NCI-H146 (cell line): Measurements from ENCODE around the gene ST3GAL3.
"Not testable (repeated sequence)": the region's sequence is repeated elsewhere in the genome, so short reads cannot be mapped to it uniquely, and the experiment has no call there.

ENCODE experiments used
- DNase-seq: peaks from one replicate; lab custom pipeline; 2025; lab: John Stamatoyannopoulos, UW

Gene ST3GAL3

DNA sequence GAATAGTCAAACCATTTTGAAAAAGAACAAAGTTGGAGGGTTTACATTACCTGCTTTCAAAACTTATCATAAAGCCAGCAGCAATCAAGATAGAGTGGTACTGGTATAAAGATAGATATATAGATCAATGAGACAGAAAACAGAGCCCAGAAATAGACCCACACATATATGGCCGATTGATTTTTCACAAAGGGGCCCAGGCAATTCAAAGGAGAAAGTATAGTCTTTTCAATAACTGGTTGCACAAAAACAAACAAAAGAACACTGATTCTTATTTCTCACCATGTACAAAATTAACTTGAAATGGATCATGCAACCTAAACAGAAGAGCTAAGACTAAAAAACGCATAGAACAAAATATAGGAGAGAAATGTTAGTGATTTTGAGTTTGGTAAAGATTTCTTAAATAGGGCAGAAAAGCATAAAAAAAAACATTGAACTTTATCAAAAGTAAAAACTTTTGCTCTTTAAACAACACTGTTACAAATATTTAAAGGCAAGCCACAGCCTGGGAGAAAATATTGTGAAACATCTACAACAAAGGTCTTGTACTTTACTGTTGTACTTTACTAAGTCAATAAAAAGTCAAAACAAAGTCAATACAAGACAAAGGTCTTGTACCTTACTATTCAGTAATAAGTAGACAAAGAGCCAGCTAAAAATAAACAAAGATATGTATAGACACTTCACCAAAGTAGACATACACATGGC lies 50.2 kb downstream of the ST3GAL3 start:
- no peak for DNase-seq

DNA sequence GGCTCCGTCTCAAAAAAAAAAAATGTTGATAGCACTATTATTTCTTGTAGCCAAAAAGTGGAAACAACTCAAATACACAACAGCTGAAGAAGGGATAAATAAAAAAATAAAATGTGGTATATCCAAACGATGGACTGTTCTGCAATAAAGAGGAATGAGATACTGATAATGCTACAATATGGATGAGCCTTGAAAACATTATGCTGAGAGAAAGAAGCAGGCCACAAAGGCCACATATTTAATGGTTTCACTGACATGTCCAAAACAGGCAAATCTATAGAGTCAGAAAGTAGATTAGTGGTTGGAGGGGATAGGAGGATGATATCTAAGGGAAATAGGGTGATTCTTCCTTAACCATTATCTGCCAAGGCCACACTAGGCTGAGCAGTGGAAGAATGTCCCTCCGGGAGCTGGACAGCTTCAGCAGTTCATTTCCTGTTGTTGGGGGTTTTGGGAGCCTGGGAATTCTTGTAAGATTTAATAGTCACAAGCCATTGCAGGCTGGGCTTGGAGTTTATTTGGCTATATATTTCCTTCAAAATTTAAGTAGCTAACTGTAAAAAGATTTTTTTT lies 53.5 kb downstream of the ST3GAL3 start:
- DNase-seq: no peak

DNA sequence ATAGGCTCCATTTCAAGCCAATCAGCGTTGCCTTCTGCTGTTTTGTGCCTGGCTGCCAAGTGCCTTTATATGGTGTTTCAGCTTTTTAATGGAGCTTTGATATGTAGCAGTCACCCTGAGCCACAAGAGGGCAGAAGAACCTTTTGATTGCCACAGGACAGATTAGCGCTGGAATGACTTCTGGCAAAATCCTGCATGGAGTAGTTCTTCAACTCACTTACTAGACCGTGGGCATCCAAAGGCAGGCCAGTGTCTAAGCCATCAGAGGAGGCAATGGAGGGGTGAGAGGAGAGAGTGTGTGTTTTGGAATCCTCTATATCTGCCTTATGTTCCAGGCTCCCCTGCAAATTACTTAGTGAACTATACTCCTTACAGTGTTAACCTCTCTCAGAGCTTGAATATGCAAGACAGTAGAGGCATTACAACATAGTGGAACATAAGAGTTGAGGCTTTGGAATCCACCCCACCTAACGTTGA lies 56.2 kb downstream of the ST3GAL3 start:
- peak; percentile 67 for DNase-seq

DNA sequence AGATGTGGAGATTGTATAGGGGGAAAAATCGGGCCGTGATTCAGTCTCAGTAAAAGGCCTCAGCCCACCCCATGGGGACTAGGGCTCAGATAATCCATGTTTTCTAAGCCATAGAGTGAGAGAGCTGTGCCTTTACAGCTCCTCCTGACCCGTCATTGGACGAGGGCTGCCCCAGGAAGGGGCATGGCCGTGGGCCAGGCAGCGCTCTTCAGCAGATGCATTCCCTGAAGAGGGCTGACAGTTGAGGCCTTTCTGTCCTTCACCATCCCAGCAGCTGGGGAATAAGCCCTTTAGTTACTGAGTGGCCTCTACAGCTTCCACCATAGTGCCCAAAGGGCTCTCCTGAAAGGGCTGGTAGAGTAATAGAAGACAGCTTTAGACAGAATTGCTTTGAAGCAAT lies 57.2 kb downstream of the ST3GAL3 start:
- no peak for DNase-seq

DNA sequence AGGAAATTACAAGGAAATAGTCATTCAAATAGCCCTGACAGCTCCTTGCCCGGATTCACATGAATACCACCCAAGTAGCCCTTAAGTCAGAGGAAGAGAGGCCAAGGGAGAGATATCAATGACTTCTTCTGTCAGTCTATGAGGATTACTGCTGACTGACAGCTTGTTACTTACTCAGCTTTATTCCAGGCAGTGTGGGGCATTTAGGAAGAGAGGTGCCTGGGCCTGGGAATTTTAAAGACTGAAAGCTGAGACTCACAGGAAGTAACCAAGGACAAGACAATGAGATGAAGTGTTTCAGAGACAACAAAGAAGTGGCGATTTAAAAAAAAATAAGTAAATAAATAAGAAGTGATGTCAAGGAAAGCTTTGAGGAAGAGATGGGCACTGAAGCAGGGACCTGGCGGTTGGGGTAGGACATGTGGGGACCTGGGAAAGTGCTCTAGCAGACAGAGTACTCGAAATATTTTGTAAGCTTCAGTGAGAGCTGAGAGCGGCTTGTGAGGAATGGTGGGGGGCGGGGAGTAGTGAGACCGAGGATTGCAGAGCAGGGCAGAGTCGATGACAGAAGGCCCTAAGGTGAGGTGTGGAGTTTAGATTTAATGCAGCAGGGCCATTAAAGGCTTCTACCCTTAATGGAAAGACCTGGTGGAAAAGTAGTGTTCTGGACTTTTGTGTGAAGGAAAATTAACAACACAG lies 58.9 kb downstream of the ST3GAL3 start:
- DNase-seq: no peak

DNA sequence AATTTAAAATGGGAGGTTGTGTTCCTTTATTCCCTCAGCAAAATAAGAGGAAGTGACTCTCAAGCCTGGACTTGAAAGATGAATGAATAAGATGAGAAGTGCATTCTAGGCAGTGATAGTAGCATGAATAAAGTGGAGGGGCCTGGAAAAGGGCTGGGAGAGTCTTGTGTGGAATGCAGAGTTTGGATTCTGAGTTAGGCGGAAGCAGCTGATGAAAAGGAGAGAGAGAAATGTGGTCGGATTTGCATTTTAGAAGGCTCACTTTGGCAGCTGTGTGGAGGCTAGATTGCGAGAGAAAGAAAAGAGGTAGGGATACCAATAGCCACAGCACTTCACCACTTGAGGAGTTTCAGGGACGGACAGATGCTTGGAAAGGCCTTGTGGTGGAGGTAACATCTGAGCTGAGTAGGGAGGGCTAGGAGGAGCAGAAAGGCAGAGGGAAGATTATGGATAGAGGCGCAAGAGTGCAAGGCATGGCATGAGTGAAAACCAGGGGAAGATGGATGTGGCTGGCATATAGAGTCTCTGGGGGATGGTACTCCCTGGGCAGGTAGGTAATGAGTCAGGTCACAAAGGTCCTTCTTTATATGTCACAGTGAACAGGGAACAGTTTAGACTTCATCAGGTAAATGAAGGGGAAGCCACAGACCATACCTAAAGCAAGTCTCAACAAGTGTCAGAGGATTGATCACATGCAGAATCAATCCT lies 59.6 kb downstream of the ST3GAL3 start:
- DNase-seq: no peak

DNA sequence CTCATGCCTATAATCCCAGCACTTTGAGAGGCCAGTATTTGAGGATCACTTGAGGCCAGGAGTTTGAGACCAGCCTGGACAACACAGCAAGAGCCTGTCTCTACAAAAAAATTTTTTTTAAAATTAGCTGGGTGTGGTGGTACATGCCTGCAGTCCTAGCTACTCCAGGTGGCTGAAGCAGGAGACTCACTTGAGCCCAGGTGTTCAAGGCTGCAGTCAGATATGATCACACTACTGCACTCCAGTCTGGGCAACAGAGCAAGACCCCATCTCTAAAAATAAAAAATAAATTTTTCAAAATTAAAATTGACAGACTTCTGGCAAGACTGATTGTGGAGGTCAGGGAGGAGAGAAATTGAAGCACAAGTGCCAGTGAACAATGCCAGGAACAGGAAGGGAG lies 60.8 kb downstream of the ST3GAL3 start:
- no peak for DNase-seq

DNA sequence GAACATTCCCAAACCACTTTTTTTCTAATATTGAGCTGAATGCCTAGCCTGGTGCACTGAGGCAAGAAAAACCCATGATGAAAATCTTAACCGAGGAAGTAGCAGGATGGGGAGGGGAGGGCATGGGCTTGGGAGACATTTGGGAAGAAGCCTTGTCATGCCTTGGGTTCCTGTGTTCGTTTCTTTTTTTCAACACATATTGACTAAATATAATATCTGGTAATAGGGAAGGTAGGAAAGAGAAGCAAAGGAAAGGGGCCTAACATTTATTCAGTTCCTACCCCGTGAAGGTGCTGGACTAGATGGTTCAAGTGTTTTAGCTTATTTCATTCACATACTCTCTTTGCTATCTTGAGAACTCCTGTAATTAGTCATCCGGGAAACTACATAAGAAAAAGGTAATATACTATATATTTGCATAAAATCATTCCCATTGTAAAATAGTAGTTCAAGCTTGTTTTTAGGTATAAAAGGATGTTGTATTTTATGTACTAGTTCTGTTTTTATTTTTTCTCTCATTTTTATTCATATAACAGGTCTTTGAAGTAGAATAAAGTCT lies 62.1 kb downstream of the ST3GAL3 start:
- DNase-seq: no peak

DNA sequence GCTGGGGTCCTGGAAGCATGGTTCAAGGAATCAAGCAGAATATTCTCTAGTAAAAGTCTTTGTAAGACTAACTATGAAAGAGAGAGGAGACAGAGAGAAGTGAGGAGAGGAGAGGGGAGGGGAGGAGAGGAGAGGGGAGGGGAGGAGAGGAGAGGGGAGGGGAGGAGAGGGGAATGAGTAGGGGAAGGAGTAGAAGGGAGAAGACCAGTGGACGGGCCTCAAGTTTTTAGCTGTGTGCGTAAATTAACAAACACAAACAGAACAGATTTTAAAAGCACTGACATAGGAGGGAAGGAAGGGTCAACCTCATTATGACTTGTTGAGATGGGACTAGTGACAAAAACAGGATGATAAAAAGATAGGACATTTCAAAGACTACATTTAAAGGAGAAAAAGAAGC lies 62.8 kb downstream of the ST3GAL3 start:
- no peak for DNase-seq

DNA sequence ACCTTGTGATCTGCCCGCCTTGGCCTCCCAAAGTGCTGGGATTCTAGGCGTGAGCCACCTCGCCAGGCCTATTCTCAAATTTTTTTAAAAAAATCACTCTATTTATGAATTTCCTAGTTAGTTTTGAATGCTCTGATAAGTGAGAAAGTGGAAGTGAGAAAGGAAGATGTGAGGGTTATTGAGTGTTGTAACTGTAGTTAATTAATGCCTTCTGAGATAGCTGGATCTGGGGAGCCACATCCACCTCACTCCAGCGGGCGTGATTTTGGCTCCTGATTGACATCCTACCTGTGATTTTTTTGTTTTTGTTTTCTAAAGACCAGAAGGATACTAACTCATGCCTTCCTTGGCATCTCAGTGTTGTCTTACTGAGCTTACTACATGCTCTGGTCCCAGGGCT lies 65.6 kb downstream of the ST3GAL3 start:
- DNase-seq: no peak

DNA sequence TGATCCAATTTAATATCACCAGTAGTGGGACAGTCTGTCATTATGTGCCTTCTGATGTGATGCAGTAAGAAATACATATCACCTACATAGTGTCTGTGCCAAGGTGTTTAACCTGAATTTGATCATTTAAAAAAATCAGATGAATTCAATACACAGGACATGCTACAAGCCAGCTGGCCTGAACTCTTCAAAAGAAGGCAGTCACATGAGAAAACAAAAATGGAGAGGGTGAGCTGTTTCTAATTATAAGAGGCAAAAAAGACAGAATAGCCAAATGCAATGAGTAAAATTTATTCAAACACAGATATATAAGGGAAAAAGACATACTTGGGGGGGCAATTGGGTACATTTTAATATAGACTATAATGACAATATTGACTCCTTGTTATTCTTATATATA lies 66.5 kb downstream of the ST3GAL3 start:
- no peak for DNase-seq

DNA sequence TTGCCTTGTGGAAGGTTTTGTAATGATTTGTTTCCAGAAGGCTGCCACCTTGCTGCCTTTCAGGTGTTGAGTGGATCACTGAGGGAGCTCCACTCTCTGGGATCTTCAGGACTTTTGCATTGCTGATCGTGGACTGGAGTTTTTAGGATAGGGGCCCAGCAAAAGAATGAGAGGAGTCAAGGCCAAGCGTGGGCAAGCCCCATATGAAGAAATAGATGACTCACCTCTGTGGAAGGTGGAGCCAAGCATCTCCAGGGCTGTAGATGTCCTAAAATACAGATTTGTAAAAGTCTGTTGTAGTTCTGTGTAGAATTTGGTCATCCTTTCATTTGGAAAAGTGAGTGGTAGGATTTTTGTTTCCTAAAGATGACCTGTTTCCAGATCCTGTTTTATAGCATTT lies 67.0 kb downstream of the ST3GAL3 start:
- no peak for DNase-seq

DNA sequence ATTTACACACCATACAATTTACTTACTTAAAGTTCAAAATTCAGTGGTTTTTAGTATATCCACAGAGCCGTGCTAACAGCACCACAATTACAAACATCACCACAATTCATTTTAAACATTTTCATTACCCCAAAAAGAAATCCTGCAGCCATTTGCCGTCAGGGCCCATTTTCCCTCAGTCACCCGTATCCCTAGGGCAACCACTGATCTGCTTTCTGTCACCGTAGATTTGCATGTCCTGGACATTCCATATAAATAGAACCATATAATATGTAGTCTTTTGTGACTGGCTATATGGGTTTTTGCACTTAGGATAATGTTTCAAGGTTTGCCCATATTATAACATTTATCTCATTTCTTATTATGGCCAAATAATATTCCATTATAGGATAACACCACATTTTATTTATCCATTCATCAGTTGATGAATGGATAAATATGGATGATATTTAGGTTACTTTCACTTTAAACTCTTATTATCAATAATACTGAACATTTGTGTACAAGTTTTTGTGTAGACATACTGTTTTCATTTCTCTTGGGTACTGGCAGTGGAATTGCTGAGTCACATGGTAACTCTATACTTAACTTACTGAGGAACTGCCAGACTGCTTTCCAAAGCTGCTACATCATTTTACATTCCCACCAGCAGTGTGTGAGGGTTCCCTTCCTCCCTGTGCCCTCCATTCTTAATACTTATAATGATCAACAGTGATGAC lies 68.9 kb downstream of the ST3GAL3 start:
- no peak for DNase-seq

DNA sequence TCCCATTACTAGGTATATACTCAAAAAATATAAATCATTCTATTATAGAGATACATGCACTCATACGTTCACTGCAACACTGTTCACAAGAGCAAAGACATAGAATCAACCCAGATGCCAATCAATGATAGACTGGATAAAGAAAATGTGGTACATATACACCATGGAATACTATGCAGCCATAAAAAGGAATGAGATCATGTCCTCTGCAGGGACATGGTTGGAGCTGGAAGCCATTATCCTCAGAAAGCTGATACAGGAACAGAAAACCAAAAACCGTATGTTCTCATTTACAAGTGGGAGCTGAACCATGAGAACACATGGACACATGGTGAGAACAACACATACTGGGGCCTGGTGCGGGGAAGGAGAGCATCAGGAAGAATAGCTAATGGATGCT lies 70.6 kb downstream of the ST3GAL3 start:
- DNase-seq: not testable (repeated sequence)

DNA sequence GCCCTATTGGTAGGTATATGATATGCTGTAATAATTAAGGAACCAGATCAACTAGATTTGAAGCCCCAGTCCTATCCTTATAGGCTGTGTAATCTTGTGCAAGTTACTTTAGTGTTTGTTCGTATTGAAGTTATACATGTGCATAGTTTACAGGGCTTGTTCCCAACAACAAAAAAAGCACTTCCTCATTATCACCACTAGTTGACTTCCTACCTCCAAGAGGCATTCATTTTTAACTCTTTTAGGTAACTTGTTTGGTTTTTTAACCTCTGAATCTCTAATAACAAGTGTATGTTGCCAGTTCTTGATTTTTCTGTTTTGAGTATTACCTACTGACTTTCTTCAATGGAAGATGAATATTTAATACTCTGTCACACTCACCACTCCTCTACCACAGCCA lies 71.9 kb downstream of the ST3GAL3 start:
- DNase-seq: no peak

DNA sequence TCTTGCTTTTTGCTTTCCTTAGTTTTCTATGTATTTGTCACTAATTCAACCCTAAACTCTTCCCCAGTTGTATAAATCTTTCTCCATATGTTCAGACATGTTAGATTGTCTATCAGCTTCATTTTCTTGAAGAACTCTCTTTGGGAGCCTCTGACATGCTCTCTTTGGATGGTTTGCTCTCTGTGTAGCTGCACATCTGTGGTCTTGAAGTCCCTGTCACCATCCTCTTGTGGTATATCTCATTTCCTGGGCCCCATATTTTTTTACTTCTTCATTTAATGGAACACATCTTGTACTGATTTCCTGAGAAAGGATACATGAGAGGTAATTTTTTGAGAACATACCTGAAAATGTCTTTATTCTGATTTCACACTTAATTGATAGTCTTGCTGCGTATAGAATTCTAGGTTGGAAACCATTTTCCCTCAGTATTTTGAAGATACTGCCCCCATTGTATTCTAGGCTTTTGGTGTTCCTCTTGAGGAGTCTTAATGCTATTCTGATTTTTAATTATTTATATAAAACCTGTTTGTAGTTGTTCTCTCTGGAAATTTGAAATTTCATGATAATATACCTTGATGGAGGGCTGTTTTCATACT lies 72.6 kb downstream of the ST3GAL3 start:
- no peak for DNase-seq

DNA sequence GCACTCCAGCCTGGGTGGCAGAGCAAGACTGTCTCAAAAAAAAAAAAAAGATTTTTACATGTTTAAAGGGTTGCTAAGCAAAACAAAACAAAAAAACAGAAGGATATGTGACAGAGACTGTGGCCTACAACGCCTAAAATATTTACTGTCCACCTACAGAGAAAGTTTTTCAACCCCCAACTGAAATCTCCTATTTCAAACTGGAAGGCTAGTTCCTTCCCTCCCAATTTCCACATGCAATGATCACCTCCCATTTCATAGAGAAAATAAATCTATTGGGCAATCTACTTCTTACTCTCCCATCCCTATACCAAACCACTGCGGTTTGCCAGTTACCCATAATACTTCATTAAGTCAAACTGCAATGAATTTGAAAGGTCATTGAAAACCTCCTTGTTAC lies 74.2 kb downstream of the ST3GAL3 start:
- no peak for DNase-seq

DNA sequence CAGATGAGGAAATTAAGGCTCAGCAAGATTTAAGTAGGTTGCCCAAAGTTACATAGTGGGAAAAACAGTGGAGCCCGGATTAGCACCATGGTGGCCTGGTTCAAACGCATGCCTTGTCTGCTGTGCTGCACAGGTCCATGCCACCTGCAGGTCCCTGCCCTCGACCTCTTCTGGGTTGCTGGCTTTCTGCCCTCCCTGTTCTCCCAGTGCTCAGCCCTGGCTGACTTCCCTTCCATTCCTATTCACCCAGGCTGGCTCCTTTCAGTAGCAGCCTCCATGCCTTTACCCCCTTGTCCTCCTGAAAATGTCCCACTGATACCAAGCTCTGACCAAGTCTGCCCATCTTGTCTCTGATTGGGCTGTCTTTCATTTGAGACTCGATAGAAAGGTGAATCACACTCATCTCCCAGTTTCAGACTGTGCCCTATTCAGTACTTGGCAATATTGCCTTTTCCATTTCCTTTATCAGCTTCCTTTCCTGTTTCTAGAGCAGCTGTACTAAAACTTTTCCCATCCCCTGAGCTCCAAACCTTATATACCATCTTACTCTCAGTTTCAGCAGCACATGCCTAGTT lies 75.8 kb downstream of the ST3GAL3 start:
- no peak for DNase-seq

DNA sequence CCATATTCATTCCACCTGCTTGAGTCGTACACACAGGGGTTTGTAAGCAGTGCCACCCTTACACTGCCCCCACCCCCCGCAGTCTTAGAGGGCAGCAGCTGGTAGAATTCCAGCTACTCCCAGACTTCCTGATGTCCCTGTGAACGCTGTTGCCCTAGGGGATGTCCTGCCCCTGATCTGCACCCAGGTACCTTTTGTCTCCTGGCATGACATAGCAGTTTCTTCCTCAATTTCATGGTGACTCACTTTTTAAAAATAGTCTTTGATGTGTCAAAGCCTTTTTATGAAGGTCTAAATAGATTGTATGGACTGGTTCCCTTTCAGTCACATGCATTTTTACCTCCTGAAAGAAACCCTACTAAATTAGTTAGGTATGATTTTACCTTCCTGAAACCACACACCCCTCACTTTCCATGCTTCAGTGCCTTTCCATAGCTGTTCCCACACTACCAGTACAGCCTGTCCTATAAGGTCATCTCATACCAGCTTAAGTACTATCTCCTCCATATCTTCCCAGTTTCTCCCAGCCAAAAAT lies 76.4 kb downstream of the ST3GAL3 start:
- peak; percentile 67 for DNase-seq

DNA sequence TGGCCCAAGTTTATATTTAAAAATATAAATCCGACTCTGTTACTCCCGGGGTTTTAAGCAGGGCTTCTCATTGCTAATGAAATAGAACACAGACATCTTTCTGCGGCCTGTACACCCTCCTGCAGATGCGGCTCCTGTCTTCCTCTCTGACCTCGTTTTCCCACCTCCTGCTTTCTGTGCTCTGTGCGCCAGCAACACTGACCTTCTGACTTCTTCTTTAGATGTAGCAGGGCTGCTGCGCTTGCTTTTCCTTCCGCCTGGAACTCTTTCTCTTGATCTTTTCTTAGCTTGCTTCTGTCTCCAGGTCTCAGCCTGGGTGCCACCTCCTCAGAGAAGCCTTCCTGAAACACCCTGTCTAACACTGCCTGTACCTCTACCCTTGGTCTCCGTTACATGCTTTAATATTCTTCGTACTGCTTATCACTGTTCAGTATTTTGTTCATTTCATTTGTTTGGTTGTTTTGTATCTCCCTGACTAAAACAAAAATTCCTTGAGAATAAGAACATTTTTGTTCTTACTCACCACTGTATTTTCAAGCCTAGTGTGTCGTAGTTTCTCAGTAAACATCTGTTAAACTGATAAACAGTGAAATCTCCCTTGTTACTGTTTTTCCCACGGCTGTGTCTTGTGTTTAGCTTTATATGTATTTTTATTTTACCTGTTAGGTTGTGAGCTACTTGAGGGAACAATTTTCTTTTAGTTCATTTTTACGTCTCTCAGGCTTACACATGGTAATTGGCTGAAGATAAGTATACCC lies 79.0 kb downstream of the ST3GAL3 start:
- DNase-seq: no peak
